ENCODE data around the gene CCDC54.

GRCh38 chr3:107356706-107357105 is 20.5 kb upstream of the CCDC54 start:
- TF ChIP-seq TAF1 (IDR thresholded peaks at IDR 0.05; ENCODE audit: borderline replicate concordance, insufficient read depth, low read length) (no peak), POLR2AphosphoS5 (IDR thresholded peaks at IDR 0.05; ENCODE audit: low read depth, low read length) (no peak), SIN3A (IDR thresholded peaks at IDR 0.05; ENCODE audit: borderline replicate concordance, insufficient read depth, low read length) (no peak)
- TF ChIP-seq, protein P1, sequence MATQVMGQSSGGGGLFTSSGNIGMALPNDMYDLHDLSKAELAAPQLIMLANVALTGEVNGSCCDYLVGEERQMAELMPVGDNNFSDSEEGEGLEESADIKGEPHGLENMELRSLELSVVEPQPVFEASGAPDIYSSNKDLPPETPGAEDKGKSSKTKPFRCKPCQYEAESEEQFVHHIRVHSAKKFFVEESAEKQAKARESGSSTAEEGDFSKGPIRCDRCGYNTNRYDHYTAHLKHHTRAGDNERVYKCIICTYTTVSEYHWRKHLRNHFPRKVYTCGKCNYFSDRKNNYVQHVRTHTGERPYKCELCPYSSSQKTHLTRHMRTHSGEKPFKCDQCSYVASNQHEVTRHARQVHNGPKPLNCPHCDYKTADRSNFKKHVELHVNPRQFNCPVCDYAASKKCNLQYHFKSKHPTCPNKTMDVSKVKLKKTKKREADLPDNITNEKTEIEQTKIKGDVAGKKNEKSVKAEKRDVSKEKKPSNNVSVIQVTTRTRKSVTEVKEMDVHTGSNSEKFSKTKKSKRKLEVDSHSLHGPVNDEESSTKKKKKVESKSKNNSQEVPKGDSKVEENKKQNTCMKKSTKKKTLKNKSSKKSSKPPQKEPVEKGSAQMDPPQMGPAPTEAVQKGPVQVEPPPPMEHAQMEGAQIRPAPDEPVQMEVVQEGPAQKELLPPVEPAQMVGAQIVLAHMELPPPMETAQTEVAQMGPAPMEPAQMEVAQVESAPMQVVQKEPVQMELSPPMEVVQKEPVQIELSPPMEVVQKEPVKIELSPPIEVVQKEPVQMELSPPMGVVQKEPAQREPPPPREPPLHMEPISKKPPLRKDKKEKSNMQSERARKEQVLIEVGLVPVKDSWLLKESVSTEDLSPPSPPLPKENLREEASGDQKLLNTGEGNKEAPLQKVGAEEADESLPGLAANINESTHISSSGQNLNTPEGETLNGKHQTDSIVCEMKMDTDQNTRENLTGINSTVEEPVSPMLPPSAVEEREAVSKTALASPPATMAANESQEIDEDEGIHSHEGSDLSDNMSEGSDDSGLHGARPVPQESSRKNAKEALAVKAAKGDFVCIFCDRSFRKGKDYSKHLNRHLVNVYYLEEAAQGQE (IDR thresholded peaks at IDR 0.05; ENCODE audit: insufficient read depth in 1 of 2, low read depth in 2 of 2, low read length in 2 of 2) = no peak
